ENCODE results near the gene ALDH7A1. TPM values are rescaled to one million over a fixed set of nuclear protein-coding genes. Genes with fewer than 3 reads are reported as not detected.
"Not testable (repeated sequence)": the region's sequence is repeated elsewhere in the genome, so short reads cannot be mapped to it uniquely, and the experiment has no call there.

The ALDH7A1 gene
- total RNA-seq = 10 to 100 TPM; 11.3 to 12.4 TPM

DNA sequence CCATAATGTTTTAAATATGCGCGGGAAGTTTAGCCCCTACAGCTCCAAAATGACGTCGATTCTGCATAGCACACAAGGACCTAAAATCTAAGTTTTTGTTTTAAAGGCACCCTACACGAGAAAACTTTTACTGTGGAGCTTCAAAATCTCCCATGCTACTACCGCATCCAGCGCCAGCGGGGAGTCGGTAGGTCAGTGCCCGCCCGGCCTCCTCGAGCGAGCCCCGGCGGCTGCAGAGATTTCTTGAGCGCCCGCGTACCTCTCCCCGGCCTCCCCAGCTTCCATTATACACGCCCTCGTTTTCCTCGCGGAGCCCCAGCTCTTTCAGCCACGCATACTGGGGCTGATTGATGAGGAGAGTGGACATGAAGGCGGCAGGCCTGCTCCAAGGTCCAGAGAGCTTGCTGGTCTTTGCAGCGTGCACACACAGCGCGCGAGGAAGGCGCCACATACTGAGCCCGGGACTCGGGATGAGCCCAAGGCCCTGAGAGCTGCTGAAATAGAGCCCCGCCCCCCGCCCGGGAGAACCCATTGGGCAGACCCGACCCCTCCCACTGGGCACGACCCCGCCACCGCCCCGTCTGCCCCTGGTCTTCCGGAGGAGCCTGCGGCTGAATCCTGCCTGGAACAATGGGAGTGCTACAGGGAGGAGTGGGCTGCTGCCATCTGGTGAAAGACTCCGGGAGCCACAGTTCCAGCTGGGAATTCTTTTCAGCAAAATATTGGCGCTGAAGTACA is at the start of gene ALDH7A1:
TSS of gene ALDH7A1 (minus strand) at position 472 of the 738 bp plus-strand sequence. CDS start at position 451, 21 bp downstream.
- DNase-seq (ENCODE audit: low spot score in 2 of 2) (peak in 1 of 2 donors; percentile 39), ATAC-seq (peak; percentile 86 to 92)
- Mint-ChIP-seq H3K9me3 (peaks cover 0 to 4% of the 10 kb centered on the region in 2 donors), H3K27ac (peak within 1 kb of the TSS in 1 of 2 donors; percentile 52), H3K36me3 (peaks cover 0 to 1% of the 10 kb centered on the region in 2 donors)

DNA sequence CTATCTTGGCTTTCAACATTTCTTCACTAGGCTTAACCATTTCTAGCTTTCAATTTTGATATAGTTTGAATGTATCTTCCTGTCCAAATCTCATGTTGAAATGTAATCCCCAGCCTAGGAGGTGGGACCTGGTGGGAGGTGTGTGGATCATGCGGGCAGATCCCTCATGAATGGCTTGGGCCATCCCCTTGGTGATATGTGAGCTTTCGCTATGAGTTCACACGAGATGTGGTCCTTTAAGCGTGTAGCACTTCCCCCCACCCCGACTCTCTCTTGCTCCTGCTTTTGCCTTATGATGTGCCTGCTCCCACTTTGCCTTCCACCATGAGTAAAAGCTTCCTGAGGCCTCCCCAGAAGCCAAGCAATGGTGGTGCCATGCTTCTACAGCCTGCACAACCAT is 46.4 kb upstream of the ALDH7A1 start:
- Mint-ChIP-seq H3K27ac (no peak overlapping the region), H3K9me3 (peaks cover 0 to 6% of the 10 kb centered on the region in 2 donors), H3K36me3 (peaks cover 0 to 5% of the 10 kb centered on the region in 2 donors)
- DNase-seq (ENCODE audit: low spot score in 2 of 2) (no peak), ATAC-seq (no peak)

DNA sequence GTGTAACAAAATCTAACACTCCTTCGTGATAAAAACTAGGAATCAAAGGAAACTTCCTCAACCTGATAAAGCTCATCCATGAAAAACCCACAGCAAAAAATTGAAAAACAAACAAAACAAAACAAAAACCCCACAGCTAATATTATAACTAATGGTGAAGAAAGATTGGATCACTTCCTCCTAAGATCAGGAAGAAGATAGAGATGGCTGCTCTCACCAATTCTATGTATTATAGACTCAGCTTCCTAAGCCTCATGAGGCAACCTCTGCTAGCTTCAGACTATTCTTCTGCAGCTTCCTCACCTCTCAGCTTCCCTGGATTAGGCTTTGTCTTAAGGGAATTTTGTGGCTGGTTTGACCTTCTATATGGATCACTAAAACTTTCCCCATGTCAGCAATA is 45.8 kb upstream of the ALDH7A1 start:
- DNase-seq (ENCODE audit: low spot score in 2 of 2) (no peak), ATAC-seq (no peak)
- Mint-ChIP-seq H3K9me3 (peaks cover 0 to 6% of the 10 kb centered on the region in 2 donors), H3K36me3 (peaks cover 0 to 5% of the 10 kb centered on the region in 2 donors), H3K27ac (no peak overlapping the region)

DNA sequence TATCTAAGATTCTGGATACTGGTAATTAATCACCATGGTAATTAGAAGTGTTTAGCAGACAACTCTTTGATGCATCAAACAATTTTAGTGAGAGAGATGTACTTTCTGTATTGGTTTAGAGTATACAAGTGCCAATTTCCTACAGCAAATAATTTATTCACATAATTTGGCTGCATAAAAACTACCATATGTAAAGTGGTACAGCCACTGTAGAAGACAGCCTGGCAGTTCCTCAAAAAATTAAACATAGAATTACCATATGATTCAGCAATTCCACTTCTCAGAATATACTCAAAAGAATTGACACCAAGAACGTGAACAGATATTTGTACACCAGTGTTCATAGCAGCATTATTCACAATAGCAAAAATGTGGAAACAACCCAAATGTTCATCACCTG is 41.9 kb upstream of the ALDH7A1 start:
- Mint-ChIP-seq H3K27ac (no peak overlapping the region), H3K9me3 (no peaks in the 10 kb centered on the region)
- ATAC-seq = no peak

DNA sequence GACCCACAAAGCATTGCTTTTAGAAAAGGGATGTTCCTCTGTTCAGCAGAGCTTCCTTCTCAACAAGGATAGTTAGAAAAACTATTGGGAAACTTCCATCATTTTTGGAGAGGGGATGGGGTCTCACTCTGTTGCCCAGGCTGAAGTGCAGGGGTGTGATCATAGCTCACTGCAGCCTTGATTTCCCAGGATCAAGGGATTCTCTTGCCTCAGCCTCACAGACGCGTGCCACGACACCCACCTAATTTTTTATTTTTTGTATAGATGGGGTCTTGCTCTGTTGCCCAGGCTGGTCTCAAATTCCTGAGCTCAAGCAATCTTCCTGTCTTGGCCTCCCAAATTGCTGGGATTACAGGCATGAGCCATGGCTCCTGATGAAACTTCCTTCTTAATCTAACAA is 40.6 kb upstream of the ALDH7A1 start:
- no peaks in the 10 kb centered on the region for H3K9me3 Mint-ChIP-seq
- ATAC-seq = no peak
- no peak for DNase-seq (ENCODE audit: low spot score in 2 of 2)
- no peaks in the 10 kb centered on the region for H3K36me3 Mint-ChIP-seq
- no peak overlapping the region for H3K27ac Mint-ChIP-seq

More for the DNA sequence above, 41.9 kb upstream of the ALDH7A1 start:
- no peak for DNase-seq (ENCODE audit: low spot score in 2 of 2)
- H3K36me3 Mint-ChIP-seq = no peaks in the 10 kb centered on the region

DNA sequence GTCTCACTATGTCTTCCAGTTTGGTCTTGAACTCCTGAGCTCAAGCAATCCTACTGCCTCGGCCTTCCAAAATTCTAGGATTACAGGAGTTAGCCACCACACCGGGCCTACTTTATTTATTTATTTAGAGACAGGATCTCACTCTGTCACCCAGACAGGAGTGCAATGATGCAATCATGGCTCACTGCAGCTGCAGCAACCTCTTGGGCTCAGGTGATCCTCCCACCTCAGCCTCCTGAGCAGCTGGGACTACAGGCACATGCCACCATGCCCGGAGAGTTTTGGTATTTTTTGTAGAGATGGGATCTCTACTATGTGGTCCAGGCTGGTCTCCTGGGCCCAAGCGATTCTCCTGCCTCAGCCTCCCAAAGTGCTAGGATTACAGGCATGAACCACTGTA is 38.5 kb upstream of the ALDH7A1 start:
- H3K36me3 Mint-ChIP-seq = no peaks in the 10 kb centered on the region
- ATAC-seq = no peak

DNA sequence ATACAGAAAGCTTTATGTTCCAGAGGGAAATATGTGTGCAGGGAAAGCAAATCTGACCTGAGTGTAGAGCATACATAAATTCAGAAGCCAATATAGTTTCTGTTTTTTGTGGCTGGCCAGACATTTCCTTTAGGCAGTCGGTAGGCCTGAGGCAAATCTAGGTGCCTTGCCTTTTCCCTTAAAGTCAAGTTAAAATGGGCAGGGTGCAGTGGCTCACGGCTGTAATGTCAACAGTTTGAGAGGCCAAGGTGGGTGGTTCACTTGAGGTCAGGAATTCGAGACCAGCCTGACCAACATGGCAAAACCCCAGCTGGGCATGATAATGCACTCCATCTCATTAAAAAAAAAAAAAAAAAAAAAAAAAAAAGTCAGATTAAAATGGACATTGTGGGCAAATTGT is 36.9 kb upstream of the ALDH7A1 start:
- no peak for DNase-seq (ENCODE audit: low spot score in 2 of 2)
- Mint-ChIP-seq H3K36me3 (no peaks in the 10 kb centered on the region), H3K27ac (no peak overlapping the region), H3K9me3 (no peaks in the 10 kb centered on the region)
- no peak for ATAC-seq

More for the DNA sequence above, 38.5 kb upstream of the ALDH7A1 start:
- no peak for DNase-seq (ENCODE audit: low spot score in 2 of 2)
- Mint-ChIP-seq H3K9me3 (no peaks in the 10 kb centered on the region), H3K27ac (no peak overlapping the region)

DNA sequence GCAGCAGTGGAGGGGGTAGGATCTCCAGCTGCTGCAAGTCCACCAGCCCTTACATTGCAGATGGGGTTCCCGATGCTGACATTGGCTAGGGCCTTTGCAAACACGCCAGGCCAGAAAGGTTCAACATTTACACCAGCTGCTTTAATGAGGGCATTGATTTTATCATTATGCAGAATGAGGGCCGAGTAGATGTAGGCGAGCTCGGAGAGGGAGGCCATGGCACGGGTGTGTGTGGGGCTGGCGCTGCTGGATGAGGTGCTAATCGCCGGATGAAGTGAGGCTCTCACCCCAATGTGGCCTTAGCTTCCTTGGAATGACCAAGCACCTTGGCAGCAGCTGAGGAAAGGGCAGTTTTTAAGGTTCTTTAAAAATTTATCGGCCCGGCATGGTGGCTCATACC is 33.1 kb upstream of the ALDH7A1 start:
- Mint-ChIP-seq H3K27ac (peak overlapping the region in 1 of 2 donors; percentile 68), H3K36me3 (peaks cover 7 to 14% of the 10 kb centered on the region in 2 donors), H3K9me3 (no peaks in the 10 kb centered on the region)
- DNase-seq (ENCODE audit: low spot score in 2 of 2) (no peak), ATAC-seq (no peak)

DNA sequence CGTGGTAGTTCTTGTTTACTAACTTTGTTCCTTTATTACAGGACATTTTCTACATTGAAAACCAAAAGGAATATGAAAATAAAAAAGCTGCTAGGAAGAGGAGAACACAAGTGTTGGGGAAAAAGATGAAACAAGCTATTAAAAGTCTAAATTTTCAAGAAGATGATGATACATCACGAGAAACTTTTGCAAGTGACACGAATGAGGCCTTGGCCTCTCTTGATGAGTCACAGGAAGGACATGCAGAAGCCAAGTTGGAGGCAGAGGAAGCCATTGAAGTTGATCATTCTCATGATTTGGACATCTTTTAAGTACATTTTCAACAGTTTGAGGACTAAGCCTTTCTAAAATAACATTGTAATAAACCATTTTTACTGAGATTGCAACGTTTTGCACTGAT is 29.5 kb upstream of the ALDH7A1 start:
- Mint-ChIP-seq H3K9me3 (no peaks in the 10 kb centered on the region), H3K27ac (peak overlapping the region; percentile 52 to 69), H3K36me3 (peaks cover 7 to 14% of the 10 kb centered on the region in 2 donors)
- DNase-seq (ENCODE audit: low spot score in 2 of 2) (no peak), ATAC-seq (peak; percentile 68 to 70)

DNA sequence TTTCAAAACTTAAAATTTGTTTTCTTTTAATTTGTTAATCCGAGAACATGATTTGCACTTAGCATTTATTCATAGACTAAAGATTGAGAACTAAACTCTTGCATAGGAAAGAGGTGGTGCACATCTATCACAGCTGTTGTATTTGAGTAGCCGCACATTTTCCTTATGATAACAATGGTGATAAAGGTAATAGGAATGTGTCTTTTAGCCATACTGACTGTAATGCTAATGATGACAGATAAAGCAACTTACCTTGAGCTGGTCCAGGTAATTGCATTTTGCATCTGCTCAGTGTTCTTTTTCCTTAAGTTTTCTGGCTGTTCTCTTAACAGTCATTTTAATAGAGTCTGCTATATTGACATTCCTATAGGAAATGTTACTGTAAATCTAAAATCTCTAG is 24.8 kb upstream of the ALDH7A1 start:
- no peak for DNase-seq (ENCODE audit: low spot score in 2 of 2)
- no peaks in the 10 kb centered on the region for H3K9me3 Mint-ChIP-seq
- peaks cover 5 to 9% of the 10 kb centered on the region in 2 donors for H3K36me3 Mint-ChIP-seq
- ATAC-seq = no peak
- H3K27ac Mint-ChIP-seq = no peak overlapping the region

DNA sequence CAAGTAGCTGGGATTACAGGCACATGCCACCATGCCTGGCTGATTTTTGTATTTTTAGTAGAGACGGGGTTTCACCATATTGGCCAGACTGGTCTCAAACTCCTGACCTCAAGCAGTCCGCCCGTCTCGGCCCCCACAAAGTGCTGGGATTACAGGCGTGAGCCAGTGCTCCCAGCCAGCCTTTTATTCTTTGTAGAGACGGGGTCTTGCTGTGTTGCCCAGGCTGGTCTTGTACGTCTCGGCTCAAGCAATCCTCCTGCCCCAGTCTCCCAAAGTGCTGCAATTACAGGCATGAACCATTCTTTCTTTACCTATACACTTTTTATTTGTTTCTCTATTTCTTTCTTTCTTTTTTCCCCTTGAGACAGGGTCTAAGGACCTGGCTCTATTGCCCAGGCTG is 22.6 kb upstream of the ALDH7A1 start:
- ATAC-seq = not testable (repeated sequence)

DNA sequence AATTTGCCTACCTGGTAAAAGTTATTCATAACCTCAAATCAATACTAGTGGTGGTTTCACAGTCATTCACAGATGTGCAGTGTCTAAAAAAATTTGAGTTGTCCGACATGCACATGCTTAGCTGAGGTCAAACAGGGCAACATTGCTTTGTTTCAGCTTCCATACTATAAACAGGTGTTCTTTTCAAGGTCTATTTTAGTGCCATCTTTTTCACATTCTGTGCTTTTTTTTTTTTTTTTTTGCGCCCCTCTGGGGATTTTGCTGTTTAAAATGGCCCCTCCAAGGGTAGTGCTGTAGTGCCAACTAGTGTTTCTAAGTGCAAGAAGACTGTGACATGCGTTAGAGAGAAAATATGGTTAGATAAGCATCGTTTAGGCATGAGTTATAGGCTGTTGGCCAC is 20.3 kb upstream of the ALDH7A1 start:
- no peak for DNase-seq (ENCODE audit: low spot score in 2 of 2)
- H3K36me3 Mint-ChIP-seq = peaks cover under 1 to 7% of the 10 kb centered on the region in 2 donors
- no peak for ATAC-seq
- H3K27ac Mint-ChIP-seq = no peak overlapping the region
- no peaks in the 10 kb centered on the region for H3K9me3 Mint-ChIP-seq

More for the DNA sequence above, 22.6 kb upstream of the ALDH7A1 start:
- H3K9me3 Mint-ChIP-seq; H3K36me3 Mint-ChIP-seq; DNase-seq (ENCODE audit: low spot score in 2 of 2): not testable (repeated sequence)
- H3K27ac Mint-ChIP-seq = peak overlapping the region in 1 of 2 donors; percentile 62

DNA sequence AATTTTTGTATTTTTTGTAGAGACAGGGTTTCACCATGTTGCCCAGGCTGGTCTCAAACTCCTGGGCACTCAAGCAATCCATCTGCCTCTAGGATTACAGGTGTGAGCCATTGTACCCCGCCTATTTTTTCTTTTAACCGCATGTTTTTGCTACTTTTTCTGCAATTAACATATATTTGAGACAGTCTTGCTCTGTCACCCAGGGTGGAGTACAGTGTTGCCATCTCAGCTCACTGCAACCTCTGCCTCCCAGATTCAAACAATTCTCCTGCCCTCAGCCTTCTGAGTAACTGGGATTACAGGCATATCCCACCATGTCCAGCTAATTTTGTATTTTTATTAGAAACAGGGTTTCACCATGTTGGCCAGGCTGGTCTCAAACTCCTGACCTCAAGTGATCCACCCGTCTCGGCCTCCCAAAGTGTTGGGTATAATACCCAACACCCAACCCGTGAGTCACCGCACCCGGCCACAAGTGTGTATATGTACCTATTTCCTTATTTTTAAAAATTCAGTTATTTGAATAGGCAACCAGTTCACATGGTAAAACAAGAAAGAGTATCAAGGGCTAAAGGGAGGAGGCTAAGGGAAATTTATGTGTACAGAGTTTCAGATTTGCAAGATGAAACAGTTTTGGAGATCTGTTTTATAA is 19.0 kb upstream of the ALDH7A1 start:
- Mint-ChIP-seq H3K27ac (peak overlapping the region in 1 of 2 donors; percentile 91), H3K9me3 (no peaks in the 10 kb centered on the region), H3K36me3 (peaks cover 5 to 7% of the 10 kb centered on the region in 2 donors)
- ATAC-seq (no peak), DNase-seq (ENCODE audit: low spot score in 2 of 2) (no peak)

DNA sequence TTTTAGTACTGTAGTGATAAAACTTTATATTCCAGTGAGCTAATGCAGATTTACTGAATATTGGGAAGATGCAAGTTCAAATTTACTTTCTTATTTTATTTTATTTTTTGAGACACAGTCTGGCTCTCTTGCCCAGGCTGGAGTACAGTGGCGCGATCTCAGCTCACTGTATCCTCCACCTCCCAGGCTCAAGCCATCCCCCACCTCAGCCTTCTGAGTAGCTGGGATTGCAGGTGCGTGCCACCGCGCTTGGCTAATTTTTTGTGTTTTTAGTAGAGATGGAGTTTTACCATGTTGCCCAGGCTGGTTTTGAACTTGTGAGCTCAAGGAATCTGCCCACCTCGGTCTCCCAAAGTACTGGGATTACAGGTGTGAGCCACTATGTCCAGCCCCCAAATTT is 15.6 kb upstream of the ALDH7A1 start:
- no peaks in the 10 kb centered on the region for H3K9me3 Mint-ChIP-seq
- no peak for ATAC-seq
- DNase-seq (ENCODE audit: low spot score in 2 of 2) = no peak
- no peak overlapping the region for H3K27ac Mint-ChIP-seq
- H3K36me3 Mint-ChIP-seq = peaks cover 5 to 7% of the 10 kb centered on the region in 2 donors

DNA sequence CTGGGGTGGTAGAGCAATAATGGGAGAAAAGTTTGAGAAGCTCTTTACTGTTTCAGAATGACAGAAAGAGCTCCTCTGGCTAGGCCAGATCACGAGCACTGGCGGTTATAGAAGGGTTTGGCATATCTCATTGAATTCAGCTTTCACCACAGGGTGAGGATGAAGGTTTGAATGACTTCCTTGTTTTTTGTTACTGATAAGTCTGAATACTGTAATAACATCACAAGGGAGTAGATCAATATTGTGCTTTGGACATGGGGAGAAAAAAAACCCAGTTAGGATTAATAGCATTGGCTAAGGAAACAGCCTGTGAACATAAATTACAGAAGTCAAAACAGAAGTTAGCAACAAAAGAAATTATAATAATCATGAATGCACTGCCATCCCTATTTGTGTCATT is 15.1 kb upstream of the ALDH7A1 start:
- Mint-ChIP-seq H3K27ac (peak overlapping the region in 1 of 2 donors; percentile 61), H3K9me3 (no peaks in the 10 kb centered on the region), H3K36me3 (peaks cover 5 to 7% of the 10 kb centered on the region in 2 donors)
- DNase-seq (ENCODE audit: low spot score in 2 of 2) (no peak), ATAC-seq (no peak)

DNA sequence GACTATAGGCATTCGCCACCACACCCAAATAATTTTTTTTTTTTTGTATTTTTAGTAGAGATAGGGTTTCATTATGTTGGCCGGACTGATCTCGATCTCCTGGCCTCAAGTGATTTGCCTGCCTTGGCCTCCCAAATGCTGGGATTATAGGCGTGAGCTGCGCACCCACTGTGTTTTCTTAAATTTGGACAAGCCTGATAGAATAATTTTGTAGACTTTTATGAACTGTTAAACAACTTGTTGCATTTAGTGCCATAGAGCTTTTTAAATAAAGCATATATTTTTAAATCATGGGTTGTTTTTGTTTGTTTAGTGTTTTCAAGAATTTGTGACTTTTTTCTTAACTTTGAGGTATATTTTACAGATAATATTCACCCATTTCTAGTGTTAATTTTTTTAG is 10.5 kb upstream of the ALDH7A1 start:
- no peak for ATAC-seq
- Mint-ChIP-seq H3K36me3 (peaks cover 11 to 14% of the 10 kb centered on the region in 2 donors), H3K27ac (no peak overlapping the region)

DNA sequence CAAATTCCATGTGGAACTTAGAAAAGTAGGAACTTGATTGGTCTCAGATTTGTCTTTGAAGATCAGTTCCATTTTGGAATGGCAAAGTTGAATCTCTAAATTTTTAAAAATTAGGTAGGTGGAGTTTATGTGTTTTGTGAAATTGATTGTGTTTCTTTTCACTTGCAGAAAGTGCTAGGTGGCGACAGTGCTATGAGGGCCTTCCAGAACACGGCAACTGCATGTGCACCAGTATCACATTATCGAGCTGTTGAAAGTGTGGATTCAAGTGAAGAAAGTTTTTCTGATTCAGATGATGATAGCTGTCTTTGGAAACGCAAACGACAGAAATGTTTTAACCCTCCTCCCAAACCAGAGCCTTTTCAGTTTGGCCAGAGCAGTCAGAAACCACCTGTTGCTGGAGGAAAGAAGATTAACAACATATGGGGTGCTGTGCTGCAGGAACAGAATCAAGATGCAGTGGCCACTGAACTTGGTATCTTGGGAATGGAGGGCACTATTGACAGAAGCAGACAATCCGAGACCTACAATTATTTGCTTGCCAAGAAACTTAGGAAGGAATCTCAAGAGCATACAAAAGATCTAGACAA is 8.5 kb upstream of the ALDH7A1 start:
- H3K36me3 Mint-ChIP-seq = peaks cover 11 to 16% of the 10 kb centered on the region in 2 donors
- no peaks in the 10 kb centered on the region for H3K9me3 Mint-ChIP-seq
- peak overlapping the region in 1 of 2 donors; percentile 9 for H3K27ac Mint-ChIP-seq
- DNase-seq (ENCODE audit: low spot score in 2 of 2) = no peak
- no peak for ATAC-seq

More for the DNA sequence above, 10.5 kb upstream of the ALDH7A1 start:
- DNase-seq (ENCODE audit: low spot score in 2 of 2) = no peak
- H3K9me3 Mint-ChIP-seq = no peaks in the 10 kb centered on the region

All from activated naive CD4-positive, alpha-beta T cell treated with anti-CD3 and anti-CD28 coated beads, Interleukin-2, amount 50 U/mL, for 72 hours (primary cell).